Stomach (tissue), 4 donors: Measurements from ENCODE around the gene TRIM56.

Source experiments
- POLR2A ChIP-seq, 4 donors: fragments of 450-650 bp; IDR thresholded peaks; one replicate each; pipeline ENCODE4 v1.6.1; 2016; ENCODE audit warnings: antibody characterized with exemption in 4 of 4, control low read depth in 2 of 4, mild to moderate bottlenecking in 1 of 4, moderate library complexity in 1 of 4
- POLR2AphosphoS5 ChIP-seq, 3 donors: sonication (generic); formaldehyde crosslinking; IDR thresholded peaks; one replicate each; pipeline ENCODE4 v1.6.1; 2016; ENCODE audit warnings: antibody characterized with exemption in 3 of 3
- TF ChIP-seq, protein P1 (sequence below), 7 experiments: fragments of 450-650 bp in 4 of 7; fragments of 200-600 bp in 3 of 7; sonication (generic) in 3 of 7; IDR thresholded peaks; one replicate each; pipeline ENCODE4 v1.5.1; 2016 to 2019; ENCODE audit warnings: antibody characterized with exemption in 7 of 7, control low read depth in 2 of 7, mild to moderate bottlenecking in 1 of 7

DNA sequence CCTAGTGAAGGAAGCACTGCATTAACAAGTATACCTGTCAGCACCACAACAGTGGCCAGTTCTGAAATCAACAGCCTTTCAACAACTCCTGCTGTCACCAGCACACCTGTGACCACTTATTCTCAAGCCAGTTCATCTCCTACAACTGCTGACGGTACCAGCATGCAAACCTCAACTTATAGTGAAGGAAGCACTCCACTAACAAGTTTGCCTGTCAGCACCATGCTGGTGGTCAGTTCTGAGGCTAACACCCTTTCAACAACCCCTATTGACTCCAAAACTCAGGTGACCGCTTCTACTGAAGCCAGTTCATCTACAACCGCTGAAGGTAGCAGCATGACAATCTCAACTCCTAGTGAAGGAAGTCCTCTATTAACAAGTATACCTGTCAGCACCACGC, 49.3 kb upstream of the TRIM56 start:
- TF ChIP-seq, protein P1, sequence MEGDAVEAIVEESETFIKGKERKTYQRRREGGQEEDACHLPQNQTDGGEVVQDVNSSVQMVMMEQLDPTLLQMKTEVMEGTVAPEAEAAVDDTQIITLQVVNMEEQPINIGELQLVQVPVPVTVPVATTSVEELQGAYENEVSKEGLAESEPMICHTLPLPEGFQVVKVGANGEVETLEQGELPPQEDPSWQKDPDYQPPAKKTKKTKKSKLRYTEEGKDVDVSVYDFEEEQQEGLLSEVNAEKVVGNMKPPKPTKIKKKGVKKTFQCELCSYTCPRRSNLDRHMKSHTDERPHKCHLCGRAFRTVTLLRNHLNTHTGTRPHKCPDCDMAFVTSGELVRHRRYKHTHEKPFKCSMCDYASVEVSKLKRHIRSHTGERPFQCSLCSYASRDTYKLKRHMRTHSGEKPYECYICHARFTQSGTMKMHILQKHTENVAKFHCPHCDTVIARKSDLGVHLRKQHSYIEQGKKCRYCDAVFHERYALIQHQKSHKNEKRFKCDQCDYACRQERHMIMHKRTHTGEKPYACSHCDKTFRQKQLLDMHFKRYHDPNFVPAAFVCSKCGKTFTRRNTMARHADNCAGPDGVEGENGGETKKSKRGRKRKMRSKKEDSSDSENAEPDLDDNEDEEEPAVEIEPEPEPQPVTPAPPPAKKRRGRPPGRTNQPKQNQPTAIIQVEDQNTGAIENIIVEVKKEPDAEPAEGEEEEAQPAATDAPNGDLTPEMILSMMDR (IDR thresholded peaks at IDR 0.05): no peak
- TF ChIP-seq POLR2A (IDR thresholded peaks at IDR 0.05): no peak
- TF ChIP-seq POLR2AphosphoS5 (IDR thresholded peaks at IDR 0.05): no peak
